NOMO-1 treated with dmso at 0.1 percent for 144 hours (cell line): ENCODE data around the gene PLCH2.
"Not testable (repeated sequence)": the region's sequence is repeated elsewhere in the genome, so short reads cannot be mapped to it uniquely, and the experiment has no call there.

Experiments used
- DNase-seq: peaks from one replicate; lab custom pipeline; 2025; ENCODE audit not compliant: unreplicated experiment; lab: John Stamatoyannopoulos, UW

The PLCH2 gene

GRCh38 chr1:2542246-2542915, 66.3 kb downstream of the PLCH2 start:
- DNase-seq: no peak

GRCh38 chr1:2543543-2544092, 67.5 kb downstream of the PLCH2 start:
- DNase-seq: no peak

- DNase-seq: no peak
Measured at GRCh38 chr1:2544093-2544874, 68.2 kb downstream of the PLCH2 start.

GRCh38 chr1:2544875-2545640, 69.0 kb downstream of the PLCH2 start:
- no peak for DNase-seq

- DNase-seq: peak; percentile 86
Measured at GRCh38 chr1:2545754-2546514, 69.8 kb downstream of the PLCH2 start.

- DNase-seq: peak; percentile 93
Measured at GRCh38 chr1:2546515-2547209, 70.6 kb downstream of the PLCH2 start.

- DNase-seq: peak; percentile 15
Measured at GRCh38 chr1:2547210-2548067, 71.3 kb downstream of the PLCH2 start.

- peak; percentile 55 for DNase-seq
Measured at GRCh38 chr1:2548068-2548589, 72.0 kb downstream of the PLCH2 start.

- DNase-seq: not testable (repeated sequence)
Measured at GRCh38 chr1:2549367-2550029, 73.4 kb downstream of the PLCH2 start.

GRCh38 chr1:2550309-2550861, 74.3 kb downstream of the PLCH2 start:
- not testable (repeated sequence) for DNase-seq

- DNase-seq: not testable (repeated sequence)
Measured at GRCh38 chr1:2551544-2551943, 75.5 kb downstream of the PLCH2 start.

- DNase-seq: no peak
Measured at GRCh38 chr1:2552189-2552588, 76.1 kb downstream of the PLCH2 start.

- not testable (repeated sequence) for DNase-seq
Measured at GRCh38 chr1:2553076-2553475, 77.0 kb downstream of the PLCH2 start.

GRCh38 chr1:2553871-2554620, 78.0 kb downstream of the PLCH2 start:
- DNase-seq: no peak

GRCh38 chr1:2554621-2555387, 78.7 kb downstream of the PLCH2 start:
- DNase-seq: no peak
